NCI-H2081 (cell line): Measurements from ENCODE around the gene FASTKD3.
"Not testable (repeated sequence)": the region's sequence is repeated elsewhere in the genome, so short reads cannot be mapped to it uniquely, and the experiment has no call there.

Source experiments
- DNase-seq, 2 experiments: peaks; one replicate each; lab custom pipeline; 2025; lab: John Stamatoyannopoulos, UW

FASTKD3 gene, protein sequence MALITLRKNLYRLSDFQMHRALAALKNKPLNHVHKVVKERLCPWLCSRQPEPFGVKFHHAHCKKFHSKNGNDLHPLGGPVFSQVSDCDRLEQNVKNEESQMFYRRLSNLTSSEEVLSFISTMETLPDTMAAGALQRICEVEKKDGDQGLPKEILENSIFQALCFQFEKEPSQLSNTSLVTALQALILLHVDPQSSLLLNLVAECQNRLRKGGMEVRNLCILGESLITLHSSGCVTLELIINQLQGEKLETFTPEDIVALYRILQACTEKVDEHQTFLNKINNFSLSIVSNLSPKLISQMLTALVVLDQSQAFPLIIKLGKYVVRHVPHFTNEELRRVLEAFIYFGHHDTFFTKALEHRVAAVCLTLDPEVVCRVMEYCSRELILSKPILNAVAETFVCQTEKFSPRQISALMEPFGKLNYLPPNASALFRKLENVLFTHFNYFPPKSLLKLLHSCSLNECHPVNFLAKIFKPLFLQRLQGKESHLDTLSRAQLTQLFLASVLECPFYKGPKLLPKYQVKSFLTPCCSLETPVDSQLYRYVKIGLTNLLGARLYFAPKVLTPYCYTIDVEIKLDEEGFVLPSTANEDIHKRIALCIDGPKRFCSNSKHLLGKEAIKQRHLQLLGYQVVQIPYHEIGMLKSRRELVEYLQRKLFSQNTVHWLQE

DNA sequence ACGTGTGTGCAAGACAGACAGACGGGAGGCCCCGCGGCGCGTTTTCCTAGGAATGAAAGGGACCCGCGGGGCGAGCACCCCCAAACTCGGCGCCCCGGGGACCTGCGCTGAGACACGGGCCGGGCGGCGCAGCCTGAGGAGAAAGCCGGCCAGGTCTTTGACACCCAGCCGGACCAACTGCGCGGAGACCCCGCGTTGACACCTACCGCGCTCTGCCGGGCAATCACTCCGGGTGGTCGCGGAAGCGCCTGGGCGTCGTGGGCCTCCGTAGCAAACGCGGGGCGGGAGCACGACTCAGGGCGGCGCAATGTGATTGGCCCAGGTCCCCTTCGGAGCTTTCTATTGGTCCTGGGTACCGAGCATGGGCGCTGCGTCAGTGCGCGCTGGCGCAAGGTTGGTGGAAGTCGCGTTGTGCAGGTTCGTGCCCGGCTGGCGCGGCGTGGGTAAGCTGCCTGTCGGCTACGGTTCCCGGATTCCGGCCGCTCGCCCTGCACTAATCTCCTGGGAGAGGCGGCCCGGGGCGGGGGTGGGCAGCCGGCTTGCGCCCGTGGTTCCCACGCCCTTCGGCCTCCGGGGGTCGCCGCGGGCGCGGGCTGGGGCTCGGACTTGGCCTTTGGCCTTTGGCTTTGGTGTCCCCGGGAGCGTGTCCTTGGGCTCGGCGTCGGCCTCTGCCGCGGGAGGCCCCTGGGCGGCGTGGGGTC lies at the start of gene FASTKD3, which contains the start of gene MTRR:
Gene FASTKD3, minus strand, starts transcription at position 259 of the 701 bp plus-strand sequence. CDS start 948 bp downstream, outside the sequence.
Gene MTRR, plus strand, starts transcription at position 376 of the 701 bp plus-strand sequence. CDS start 1,647 bp downstream, outside the sequence.
- DNase-seq: peak; percentile 99 to 100

DNA sequence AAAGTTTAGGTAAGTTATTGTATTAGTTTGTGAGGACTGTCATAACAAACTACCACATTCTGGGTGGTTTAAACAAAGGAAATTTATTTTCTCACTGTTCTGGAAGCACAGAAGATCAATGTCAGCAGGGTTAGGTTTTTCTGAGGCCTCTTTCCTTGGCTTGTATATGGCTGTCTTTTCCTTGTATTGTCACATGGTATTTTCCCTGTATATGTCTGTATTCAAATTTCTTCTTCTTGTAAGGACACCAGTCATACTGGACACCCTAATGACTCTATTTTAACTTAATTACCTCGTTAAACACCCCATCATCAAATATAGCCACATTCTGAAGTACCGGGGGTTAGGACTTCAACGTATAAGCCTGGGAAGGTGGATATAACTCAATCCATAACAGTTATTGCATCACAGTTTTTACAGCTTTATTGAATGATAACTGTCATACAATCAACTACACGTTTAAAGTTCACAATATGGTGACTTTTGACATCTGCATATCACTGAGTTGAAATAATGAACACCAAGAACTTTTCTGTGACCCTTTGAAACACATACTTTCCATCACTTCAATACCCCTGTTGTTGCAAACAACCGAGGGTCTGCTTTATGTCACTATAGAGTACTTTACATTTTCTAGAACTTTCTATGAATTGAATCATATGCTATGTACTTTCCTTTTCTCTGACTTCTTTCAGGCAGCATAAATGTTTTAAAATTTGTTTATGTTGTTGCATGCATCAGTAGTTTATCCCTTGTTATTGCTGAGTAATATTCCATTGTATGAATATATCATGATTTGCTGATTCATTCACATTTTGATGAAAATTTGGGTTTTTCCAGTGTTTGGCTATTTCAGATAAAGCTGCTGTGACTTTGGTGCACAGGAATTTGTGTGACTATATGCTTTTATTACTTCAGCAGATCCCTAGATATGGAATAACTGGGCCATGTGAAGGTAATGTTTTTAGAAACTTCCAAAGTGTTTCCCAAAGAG lies 48.6 kb upstream of the FASTKD3 start:
- no peak for DNase-seq

DNA sequence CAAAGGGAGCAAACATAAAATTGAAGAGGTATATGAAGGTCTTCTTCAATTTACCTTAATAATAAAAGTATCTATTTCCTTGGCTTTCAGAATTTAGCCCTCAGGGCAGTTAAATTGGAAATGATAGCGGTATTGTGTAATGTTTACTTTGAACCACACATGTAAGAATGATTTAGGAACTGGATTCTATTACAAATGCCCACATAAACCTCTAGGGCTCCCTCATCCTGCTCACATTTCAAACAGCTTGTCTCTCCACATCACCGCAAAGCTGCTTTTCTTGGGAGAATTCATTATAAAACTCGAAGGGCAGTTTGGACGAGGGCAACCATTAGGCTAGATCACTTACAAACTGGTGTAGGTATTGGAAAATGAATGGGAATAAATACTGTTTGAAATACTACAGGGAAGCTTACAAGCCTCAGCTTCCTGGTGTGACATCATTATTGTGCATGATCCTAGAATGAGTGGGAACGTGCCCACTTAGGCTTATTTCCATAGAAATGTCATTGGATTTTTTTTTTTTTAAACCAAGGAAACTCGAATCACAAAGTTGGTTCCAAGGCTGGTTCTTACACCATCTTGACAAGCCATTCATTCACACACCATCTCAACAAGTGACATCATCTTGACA lies 47.5 kb upstream of the FASTKD3 start:
- DNase-seq: no peak

DNA sequence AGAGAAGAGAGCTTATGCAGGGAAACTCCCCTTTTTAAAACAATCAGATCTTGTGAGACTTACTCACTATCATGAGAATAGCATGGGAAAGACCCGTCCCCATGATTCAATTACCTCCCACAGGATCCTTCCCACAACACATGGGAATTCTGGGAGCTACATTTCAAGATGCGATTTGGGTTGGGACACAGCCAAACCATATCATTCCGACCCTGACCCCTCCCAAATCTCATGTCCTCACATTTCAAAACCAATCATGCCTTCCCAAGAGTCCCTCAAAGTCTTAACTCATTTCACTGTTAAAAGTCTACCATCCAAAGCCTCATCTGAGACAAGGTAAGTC lies 42.6 kb upstream of the FASTKD3 start:
- not testable (repeated sequence) for DNase-seq

DNA sequence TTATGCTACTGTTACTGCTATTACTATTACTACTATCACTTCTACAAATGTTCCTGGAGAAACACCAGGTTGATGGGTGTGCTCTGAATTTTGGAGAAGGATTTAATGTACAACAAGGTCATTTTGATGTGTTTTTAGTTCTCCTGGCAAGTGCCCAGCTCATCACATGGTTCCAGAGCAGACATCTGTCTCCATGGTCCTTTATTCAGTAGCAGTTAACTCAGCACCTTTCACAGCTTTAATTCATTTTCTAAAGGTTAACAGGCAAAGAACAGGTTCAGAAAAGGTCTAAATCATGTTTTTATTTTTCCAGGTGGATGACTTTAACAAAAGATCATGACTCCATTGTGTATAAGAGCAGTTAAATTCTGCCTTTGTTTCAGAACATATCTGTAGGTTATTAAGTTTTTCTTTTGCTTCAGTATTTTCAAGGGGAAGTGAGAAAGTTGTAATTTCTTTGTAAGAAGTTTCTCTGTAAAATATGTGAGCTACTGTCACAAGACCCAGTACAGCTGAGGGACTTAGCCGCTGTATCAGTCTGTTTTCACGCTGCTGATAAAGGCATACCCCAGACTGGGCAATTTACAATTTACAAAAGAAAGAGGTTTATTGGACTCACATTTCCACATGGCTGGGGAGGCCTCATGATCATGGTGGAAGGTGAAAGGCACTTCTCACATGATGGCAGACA lies 42.1 kb upstream of the FASTKD3 start:
- peak in 1 of 2 experiments; percentile 35 for DNase-seq

DNA sequence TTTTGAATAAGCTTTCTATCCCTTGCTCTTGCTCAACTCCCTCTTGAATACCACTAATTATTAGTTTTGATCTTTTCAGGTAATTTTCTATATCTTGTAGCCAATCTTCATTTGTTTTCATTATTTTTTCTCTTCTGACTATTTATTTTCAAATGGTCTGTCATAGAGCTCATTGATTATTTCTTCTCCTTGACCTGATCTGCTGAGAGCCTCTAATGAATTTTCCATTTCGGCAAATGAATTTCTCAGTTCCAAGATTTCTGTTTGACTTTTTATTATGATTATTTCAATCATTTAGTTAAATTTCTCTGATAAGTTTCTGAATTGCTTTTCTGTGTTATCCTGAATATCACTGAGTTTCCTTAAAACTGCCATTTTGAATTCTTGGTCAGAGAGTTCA lies 39.5 kb upstream of the FASTKD3 start:
- no peak for DNase-seq

DNA sequence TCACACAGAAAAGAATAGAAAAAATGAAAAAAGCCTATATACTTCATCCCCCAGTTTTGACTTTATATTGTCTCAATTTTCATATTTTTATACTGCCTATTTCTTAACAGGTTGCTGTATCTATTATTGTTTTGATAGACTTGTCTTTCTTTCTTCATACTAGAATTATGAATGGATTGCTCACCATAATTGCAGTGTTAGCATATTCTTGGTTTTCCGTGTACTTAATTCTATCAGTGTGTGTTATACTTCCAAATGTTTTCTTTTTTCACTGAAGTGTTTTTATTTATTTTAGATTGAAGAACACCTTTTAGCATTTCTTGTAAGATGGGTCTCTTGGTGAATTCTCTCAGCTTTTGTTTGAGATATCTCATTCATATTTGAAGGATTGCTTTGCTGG lies 38.8 kb upstream of the FASTKD3 start:
- DNase-seq: no peak

DNA sequence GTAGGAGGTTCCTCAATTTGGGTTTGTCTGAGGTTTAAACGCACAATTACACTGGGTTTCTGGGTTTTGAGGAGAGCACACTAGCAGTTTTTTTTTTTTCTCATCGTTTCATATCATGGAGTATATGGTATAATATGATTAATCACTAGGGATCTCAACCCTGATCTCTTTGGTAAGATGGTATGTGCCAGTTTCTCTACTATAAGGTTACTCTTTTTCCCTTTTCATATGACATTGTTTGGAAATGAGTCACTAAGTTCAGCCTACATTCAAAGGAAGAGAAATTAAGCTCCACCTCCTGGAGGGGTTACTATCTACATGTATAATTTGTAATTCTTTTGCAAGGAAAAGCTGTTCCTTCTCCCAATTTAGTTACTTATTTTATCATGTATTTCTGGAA lies 35.3 kb upstream of the FASTKD3 start:
- DNase-seq: no peak

DNA sequence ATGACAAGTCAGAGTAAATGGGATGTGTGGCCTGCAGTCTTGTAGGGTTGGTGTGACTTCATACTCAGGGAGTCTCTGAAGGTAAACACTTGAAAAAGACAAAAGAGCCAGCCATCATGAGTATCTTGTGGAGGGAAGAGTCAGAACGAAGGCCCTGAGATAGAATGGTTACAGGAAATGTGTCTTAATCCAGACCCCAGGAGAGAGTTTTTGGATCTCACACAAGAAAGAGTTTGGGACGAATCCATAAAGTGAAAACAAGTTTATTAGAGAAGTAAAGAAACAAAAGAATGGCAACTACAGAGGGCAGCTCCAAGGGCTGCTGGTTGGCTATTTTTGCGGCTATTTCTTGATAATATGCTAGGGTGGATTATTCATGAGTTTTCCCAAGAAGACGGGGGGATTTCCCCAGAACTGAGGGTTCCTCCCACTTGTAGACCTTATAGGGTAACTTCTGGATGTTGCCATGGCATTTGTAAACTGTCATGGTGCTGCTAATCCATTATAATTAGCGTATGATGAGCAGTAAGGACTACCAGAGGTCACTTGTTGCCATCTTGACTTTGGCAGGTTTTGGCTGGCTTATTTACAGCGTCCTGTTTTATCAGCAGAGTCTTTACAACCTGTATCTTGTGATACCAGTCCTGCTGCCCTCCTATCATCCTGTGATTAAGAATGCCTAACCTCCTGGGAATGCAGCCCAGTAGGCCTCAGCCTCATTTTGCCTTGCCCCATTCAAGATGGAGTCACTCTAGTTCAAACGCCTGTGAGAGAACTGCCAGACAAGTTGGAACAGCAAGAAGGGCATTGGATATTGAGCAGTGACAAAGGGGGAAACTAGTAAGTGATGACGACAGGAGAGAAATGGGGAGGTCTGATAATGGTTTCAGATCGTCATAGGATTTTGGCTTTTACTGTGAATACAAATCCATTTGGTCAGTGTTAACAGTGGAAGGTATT lies 34.1 kb upstream of the FASTKD3 start:
- no peak for DNase-seq

DNA sequence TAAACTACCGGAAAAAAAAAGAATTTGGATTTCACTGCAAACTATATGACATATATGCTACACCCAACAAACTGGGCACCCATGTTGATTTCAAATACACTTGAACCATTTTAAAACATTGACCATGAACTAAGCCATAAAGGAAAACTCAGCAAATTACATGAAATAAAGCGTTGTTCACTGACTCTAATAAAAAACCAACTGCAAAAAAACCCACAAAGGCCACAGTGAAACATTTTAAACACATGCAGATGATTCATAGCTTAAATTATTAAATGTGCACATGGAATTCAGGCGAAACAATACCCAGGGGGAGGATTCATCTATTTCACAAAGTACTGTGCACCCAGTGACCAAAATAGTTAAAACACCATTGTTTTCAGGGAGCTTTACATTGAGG lies 33.4 kb upstream of the FASTKD3 start:
- DNase-seq: no peak

DNA sequence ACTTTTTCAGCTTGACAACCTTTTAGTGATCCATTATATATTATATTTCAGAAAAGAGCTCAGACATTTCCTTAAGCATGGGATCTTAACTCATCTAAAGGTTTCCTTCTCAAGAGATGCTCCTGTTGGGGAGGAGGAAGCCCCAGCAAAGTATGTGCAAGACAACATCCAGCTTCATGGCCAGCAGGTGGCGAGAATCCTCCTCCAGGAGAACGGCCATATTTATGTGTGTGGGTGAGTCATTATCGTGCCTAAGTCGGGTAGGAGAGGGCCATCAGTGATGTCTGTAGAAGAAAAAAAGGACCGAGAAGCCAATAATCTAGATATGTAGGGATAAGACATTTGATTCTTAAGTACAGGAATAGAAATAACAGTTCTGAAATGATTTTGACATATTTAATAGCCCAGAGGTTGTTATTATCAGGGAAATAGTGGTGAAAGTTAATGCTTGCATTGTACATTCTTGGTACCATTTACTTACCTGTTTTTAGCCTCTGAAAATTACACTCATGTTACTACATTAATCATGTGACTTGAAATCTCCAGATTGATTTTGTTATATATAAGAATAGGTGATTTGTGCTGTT lies 28.3 kb upstream of the FASTKD3 start:
- peak; percentile 42 to 60 for DNase-seq

DNA sequence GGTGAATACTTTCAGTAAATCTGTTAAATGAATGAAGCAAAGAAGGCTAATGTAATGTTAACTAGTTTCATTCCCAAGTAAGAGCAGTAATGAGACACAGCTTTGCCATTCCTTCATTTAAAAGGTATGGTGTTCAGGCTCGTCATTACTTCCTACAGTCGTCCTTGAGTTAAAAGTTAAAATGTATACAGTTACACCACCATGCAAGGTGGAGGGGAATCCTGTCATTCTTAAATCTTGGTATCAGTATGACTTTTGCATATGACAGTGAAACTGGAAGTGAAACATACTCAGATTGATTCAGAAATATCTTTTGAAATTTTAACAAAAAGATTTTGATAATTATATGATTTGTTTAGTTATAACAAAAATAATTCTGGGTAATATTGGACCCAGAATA lies 26.0 kb upstream of the FASTKD3 start:
- DNase-seq: no peak

DNA sequence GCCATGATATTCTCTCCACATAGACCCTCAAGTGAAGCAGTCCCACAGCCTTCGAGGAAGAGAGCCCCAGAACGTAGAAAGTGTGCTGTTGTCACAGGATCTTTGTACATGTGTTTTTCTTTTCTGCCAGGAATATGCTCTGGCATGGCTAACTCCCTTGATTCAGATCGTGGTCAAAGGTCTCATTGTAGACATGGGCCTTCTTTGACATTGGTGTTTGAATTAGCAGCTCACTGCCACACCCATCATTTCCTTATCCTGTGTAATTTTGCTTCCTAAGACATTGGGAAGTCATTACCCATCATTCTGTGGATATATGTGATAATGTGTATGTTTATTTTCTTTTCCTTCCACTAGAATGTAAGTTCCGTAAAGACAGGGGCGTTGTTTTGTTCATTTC lies 25.6 kb upstream of the FASTKD3 start:
- DNase-seq: no peak

DNA sequence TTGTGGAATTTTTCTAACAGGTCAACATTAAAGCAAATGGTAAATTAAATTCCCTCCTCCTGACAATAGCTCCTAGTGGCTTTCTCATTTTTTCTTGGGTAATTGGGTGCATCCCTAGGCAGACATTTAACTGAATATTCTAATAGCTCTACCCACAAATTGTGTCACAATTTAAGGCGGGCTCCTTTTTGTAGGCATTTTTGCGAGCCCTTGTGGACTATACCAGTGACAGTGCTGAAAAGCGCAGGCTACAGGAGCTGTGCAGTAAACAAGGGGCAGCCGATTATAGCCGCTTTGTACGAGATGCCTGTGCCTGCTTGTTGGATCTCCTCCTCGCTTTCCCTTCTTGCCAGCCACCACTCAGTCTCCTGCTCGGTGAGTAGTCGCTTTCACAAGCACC lies 20.1 kb upstream of the FASTKD3 start:
- no peak for DNase-seq

DNA sequence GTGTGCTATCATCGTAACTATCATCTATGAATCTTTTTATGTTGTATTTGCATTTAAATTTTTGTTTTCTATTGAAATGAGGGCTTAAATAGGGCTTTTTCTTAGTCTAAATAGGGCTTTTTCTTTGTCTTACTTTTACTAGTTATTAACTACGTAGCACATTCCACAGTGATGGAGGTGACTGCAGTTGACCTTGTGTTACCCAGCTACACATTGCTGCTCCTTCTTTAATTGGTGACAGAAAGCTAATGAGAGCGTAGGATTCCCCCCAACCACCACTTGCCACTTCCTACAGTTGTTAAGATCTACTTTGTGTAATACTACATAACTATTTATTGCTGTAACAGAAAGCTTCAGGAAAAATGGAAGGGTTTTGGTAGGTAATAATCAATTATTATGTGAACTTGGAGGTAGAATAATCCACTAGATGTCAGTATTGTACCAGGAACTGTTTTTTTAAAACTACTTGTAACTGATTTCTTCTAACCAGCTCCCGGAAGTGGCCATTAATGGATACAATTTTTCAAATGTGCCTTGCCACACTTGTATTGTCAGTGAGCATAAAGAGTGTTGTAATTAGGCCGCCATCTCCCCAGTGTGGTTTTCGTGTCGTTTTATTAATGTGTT lies 18.1 kb upstream of the FASTKD3 start:
- peak; percentile 63 to 81 for DNase-seq

DNA sequence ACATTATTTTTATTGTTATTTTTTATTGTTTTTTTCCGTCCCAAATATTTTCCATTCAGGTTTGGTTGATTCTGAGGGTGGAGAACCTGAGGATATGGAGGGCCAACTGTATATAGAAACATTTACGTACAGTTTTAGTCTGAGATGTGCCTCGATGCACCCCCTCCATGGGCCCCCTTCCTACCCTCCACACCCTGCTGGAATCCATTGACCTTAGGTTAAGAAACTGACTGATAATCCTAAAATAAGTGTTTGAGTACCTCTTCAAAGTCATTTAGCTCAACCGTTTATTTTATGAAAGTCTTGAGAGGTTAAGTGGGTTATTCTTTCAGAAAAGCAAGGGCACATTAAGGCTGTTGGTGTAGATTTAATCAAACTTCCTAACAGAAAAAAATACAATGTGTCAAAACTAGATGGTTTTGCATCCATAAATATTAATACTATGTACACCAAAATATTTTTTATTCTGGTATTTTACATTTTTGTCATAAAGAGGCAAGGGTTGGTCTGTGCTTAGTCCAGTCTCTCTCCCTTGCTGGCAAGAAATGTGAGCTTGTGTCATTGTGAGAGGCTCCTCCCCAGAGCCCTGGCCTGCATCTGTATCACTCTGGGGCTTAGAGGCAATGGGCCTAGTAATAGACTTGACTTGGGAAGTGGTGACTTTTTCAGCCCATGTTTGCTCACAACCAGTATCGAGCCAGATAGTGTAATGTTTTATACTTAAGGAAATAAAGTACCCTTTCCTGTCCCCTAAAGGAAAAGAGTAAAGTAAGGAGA lies 15.8 kb upstream of the FASTKD3 start:
- no peak for DNase-seq

DNA sequence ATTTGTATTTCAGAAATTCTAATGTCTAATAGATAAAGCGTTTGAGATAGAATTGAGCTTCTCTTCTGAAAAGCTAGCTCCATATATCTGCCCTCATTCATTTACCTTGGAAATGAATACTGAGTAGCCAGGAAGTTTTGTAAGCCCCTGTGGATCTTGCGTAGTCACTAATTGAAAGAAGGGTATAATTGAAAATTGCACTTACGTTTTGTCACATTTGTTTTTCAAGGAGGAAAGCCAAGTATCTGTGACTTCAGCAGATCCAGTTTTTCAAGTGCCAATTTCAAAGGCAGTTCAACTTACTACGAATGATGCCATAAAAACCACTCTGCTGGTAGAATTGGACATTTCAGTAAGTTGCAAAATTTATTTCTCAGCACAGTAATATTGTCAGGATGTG lies 14.1 kb upstream of the FASTKD3 start:
- DNase-seq: no peak

DNA sequence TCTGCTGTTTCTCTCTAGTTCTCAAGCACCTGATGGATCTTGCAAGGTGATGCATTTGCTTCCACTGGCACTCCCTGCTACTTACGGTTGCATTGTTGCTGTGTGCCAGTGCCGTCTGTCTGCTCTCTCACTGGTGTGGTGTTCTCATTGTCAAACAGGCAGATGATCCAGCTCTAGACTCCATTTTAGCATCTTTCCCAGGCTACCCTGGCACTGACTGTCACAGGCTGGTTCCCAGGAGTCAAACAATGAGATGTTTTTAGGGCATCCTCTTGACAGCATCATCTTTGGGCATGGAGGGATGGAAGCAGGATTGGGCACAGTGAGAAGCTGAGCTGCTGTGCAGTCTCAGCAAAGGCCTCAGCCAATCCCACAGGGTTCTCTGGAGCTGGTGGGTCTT lies 13.0 kb upstream of the FASTKD3 start:
- no peak for DNase-seq
